HG03025 (cell line): ENCODE measurements around the gene ACADM.
"Not testable (repeated sequence)": the region's sequence is repeated elsewhere in the genome, so short reads cannot be mapped to it uniquely, and the experiment has no call there.

Source experiments
- ATAC-seq: cut with Tn5 transposase; IDR thresholded peaks from one replicate; pipeline ENCODE4 v1.9.1; 2021; ENCODE audit warnings: mild to moderate bottlenecking, moderate library complexity; ENCODE audit not compliant: unreplicated experiment, low FRiP score

The ACADM gene

DNA sequence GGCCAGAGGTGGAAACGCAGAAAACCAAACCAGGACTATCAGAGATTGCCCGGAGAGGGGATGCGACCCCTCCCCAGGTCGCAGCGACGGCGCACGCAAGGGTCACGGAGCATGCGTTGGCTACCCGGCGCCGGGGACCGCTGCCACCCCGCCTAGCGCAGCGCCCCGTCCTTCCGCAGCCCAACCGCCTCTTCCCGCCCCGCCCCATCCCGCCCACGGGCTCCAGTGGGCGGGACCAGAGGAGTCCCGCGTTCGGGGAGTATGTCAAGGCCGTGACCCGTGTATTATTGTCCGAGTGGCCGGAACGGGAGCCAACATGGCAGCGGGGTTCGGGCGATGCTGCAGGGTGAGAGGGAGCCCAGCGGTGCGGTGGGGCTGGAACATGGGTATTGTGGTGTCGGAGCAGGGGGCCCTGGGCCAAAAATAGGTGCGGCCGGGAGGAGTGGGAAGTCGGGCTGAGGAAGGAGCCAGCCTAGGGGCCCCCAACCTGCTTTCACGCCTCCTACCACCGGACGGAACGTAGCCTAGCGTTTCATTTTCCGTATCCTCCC is at the start of gene ACADM:
Gene ACADM (plus strand): TSS at position 238 of the 551 bp plus-strand sequence. CDS start 79 bp downstream, at position 317.
- ATAC-seq, result peak; percentile 94

- no peak for ATAC-seq
Measured at GRCh38 chr1:75677443-75677842, 47.1 kb upstream of the ACADM start.

DNA sequence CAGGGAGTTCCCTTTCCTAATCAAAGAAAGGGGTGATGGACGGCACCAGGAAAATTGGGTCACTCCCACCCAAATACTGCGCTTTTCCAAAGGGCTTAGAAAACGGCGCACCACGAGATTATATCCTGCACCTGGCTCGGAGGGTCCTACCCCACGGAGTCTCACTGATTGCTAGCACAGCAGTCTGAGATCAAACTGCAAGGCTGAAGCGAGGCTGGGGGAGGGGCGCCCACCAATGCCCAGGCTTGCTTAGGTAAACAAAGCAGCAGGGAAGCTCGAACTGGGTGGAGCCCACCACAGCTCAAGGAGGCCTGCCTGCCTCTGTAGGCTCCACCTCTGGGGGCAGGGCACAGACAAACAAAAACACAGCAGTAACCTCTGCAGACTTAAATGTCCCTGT is 46.5 kb upstream of the ACADM start:
- ATAC-seq, result not testable (repeated sequence)

DNA sequence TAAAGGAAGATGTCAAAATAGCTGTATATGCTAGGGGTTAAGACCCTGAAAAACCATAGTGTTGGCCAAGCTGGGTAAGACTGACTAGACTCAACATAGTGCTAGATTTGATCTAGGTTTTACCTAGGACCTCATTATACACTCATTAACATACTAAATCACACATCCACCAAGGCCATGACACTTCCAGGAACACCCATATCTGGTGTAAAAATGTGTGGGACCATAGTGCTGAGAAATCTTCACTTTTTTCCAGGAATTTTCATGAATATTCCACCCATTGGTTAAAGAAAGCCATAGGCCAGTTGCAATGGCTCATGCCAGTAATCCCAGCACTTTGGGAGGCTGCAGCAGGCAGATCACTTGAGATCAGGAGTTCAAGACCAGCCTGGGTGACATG is 34.0 kb upstream of the ACADM start:
- ATAC-seq, result no peak

GRCh38 chr1:75693551-75693950 is 31.0 kb upstream of the ACADM start:
- ATAC-seq, result no peak

GRCh38 chr1:75696000-75696399 is 28.5 kb upstream of the ACADM start:
- ATAC-seq, result no peak

DNA sequence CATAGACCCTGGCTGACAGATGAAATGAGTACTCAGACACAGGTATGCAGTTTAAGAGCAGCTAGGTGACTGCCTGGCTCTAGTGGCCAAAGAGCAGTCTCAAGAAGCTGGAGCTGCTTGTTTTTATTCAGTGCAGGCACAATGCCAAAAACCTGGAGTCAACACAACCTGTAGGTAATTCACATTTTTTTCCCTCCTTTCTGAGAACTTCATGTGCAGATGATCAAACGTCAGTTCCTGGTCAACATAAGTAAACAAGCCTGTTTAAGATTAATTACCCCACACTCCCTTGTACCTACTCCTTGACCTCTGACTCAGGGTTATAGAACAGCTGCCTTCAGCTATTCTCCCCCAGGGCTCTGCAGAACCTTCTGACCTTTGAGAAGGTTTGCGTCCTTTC is 17.3 kb upstream of the ACADM start:
- ATAC-seq, result no peak

DNA sequence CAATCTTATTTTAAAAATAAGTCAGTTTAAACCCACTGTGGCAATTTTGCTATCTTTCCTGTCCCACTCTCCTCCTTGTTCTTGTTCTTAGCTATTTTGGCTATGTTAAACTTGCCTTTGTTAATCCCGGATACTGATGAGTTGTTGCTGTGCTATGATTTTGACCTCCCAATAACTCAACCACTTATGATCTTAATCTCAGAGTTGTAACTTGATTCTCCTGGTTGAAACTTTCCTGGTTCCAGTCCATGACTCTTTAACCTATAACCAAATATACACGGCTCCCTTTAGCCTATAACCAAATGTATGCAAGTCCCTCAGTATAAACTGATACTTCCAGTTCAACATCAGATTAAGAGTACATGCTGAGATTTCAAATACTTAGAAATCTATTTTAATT is 15.6 kb upstream of the ACADM start:
- ATAC-seq, result no peak

DNA sequence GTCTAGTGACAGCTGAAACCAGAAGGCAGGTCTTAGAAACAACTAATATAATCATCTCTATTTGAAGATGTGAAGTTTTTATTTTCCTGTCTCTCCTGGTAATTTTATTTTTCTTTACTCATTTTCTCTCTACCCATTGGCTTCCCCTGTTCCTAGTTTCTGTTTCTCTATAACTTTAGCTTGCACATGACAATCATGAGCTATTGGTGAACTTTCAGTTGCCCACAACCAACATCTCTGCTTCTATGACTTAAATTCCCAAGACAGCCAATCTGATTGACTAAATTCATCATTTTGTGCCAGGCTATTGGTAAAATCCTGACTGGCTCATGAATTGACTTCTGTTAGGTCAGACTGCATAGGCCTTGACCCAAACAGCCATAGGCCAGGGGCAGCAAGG is 13.7 kb upstream of the ACADM start:
- ATAC-seq, result no peak

- ATAC-seq, result no peak
Measured at GRCh38 chr1:75711846-75712245, 12.7 kb upstream of the ACADM start.

DNA sequence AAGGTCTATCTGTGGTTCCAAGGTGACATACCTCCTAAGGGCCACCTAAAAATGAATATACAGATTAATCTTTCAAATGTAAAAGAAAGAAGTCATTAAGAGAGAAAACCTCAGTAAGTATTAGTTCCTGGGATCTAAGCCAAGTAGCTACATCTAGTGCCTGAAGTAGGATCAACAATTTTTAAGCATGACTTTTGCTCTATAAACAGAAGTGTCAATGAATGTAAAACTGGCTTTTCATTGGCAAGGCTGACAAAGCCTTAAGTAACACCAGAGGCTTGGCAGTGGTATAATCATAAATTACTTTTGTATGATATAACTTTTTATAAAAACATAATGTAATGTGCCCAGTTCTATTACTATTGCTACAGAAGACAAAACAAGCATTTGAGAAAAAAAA is 12.2 kb upstream of the ACADM start:
- no peak for ATAC-seq

GRCh38 chr1:75719810-75720209 is 4.7 kb upstream of the ACADM start:
- no peak for ATAC-seq

DNA sequence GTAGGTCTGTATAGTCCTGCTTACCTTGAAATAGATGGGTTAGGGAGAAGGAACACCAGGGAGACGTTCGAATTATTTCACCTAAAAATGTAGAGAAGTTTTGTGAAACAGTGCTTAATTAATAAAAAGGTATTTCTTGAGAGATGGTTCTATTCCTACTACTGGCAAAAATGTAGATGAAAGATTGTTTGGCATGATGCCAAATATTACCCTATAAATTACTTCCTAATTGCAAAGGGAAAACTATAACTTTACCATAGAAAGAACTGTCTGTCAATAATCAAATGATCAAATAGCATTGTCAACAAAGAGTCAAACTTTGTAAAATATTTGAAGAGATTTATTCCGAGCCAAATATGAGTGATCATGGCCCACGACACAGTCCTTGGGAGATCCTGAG is 4.2 kb upstream of the ACADM start:
- ATAC-seq, result no peak

GRCh38 chr1:75720820-75721219 is 3.7 kb upstream of the ACADM start:
- ATAC-seq, result no peak

DNA sequence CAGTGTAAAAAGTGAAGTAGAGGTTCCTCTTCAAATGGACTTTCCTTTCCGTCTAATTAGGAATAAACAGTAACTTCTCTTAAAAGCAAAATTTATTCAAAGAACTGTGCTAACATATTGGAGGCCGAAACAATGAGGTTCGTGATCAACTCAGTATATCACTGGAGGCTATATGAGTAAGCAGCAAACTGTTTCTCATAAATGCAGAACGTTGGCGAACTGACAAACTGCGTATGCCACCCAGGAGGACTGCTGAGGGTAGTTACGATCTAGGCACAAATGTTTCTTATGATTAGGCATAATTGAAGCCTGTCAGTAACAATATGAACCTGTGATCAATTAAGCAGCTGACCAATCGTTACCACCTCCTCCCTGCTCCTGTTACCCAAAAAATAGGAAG is 2.3 kb upstream of the ACADM start:
- ATAC-seq, result not testable (repeated sequence)

- no peak for ATAC-seq
Measured at GRCh38 chr1:75722966-75723365, 1.5 kb upstream of the ACADM start.

- peak; percentile 73 for ATAC-seq
Measured at GRCh38 chr1:75723989-75724471, 479 bp upstream of the ACADM start.

DNA sequence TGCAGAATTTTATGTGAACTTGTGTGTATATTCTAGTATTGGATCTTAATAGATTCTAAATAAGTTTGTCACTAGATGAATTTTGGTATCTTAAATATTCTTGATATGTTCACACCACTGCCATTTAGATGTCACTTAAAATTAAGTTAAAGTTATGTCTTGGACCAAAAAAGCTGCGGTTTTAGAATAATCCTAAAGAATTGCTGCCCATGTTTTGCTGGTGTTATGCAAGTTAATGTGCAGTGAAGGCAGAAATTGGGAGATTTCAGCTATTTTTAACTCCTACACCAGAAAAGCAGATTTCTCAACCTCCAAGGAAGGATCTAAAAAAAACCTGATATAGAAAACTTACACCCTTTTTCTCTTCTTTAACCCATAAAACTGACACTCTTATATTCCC is 757 bp downstream of the ACADM start:
- no peak for ATAC-seq

GRCh38 chr1:75725861-75726361 is 1.4 kb downstream of the ACADM start:
- no peak for ATAC-seq

GRCh38 chr1:75727571-75727970 is 3.1 kb downstream of the ACADM start:
- no peak for ATAC-seq

GRCh38 chr1:75730432-75730831 is 5.9 kb downstream of the ACADM start:
- no peak for ATAC-seq

GRCh38 chr1:75731881-75732280 is 7.4 kb downstream of the ACADM start:
- no peak for ATAC-seq

- no peak for ATAC-seq
Measured at GRCh38 chr1:75732703-75733102, 8.2 kb downstream of the ACADM start.
